H1 (cell line): ENCODE results near the gene URM1. TPM values are rescaled to one million over a fixed set of nuclear protein-coding genes. Genes with fewer than 3 reads are reported as not detected.

Experiments
- CTCF ChIA-PET: fragments of 300-600 bp; sonication (Branson Sonifier 250); formaldehyde crosslinking; loops from one replicate; lab custom pipeline; 2021; ENCODE audit not compliant: partially characterized antibody; lab: Charles Lee
- POLR2A ChIA-PET: fragments of 300-600 bp; sonication (Branson Sonifier 250); formaldehyde crosslinking; loops from one replicate; lab custom pipeline; 2021; ENCODE audit warnings: inconsistent platforms; ENCODE audit not compliant: partially characterized antibody; lab: Charles Lee
- DNase-seq, 2 experiments: peaks; one replicate each; pipeline versions ENCODE4 v3.0.0 to v3.0.0-alpha.2; 2010 to 2022; ENCODE audit warnings: low spot score in 2 of 2, low read depth in 1 of 2, mixed read lengths in 1 of 2
- FAIRE-seq: peaks from 2 replicates; lab custom pipeline; 2011; peaks lifted over from hg19 to GRCh38; lab: Jason Lieb, UNC
- H2AFZ ChIP-seq: 2 replicates; pipeline ENCODE4 v1.8.1; 2012; ENCODE audit warnings: low read length, inconsistent platforms
- H2AK5ac ChIP-seq: 2 replicates; pipeline ENCODE4 v1.6.1; 2013; ENCODE audit warnings: low read depth, low read length
- H2BK120ac ChIP-seq: replicated peaks from 2 replicates; pipeline ENCODE3; 2013; ENCODE audit warnings: low read depth, low read length, inconsistent platforms
- H2BK12ac ChIP-seq: 2 replicates; pipeline ENCODE4 v1.6.1; 2013; ENCODE audit warnings: low read depth, low read length
- H2BK15ac ChIP-seq: 2 replicates; pipeline ENCODE4 v1.6.1; 2013; ENCODE audit warnings: low read length
- H2BK20ac ChIP-seq: 2 replicates; pipeline ENCODE4 v1.6.1; 2013; ENCODE audit warnings: low read length
- H2BK5ac ChIP-seq: 2 replicates; pipeline ENCODE4 v1.6.1; 2013; ENCODE audit warnings: low read depth, low read length
- H3K14ac ChIP-seq: 2 replicates; pipeline ENCODE4 v1.6.1; 2013; ENCODE audit warnings: inconsistent platforms; ENCODE audit not compliant: insufficient read length
- H3K18ac ChIP-seq: 2 replicates; pipeline ENCODE4 v1.6.1; 2013; ENCODE audit warnings: low read length; ENCODE audit errors: extremely low read depth
- H3K23ac ChIP-seq: 2 replicates; pipeline ENCODE4 v1.6.1; 2013; ENCODE audit warnings: inconsistent platforms; ENCODE audit not compliant: insufficient read length
- H3K23me2 ChIP-seq: 2 replicates; pipeline ENCODE4 v1.6.1; 2013; ENCODE audit warnings: low read depth, low read length
- H3K27ac ChIP-seq: 2 replicates; pipeline ENCODE4 v1.6.1; 2011; ENCODE audit warnings: low read depth, low read length, inconsistent platforms
- H3K27me3 ChIP-seq, 4 experiments: replicated peaks in 1 of 4; 1 replicate in 1 of 4; 2 replicates in 3 of 4; pipeline versions ENCODE4 v1.6.1 to v1.8.1; 2011 to 2013; ENCODE audit warnings: low read length in 3 of 4, mild to moderate bottlenecking in 3 of 4, inconsistent platforms in 2 of 4, mixed read lengths in 2 of 4, moderate library complexity in 1 of 4; ENCODE audit not compliant: control insufficient read depth in 3 of 4, insufficient read depth in 3 of 4; ENCODE audit errors: extremely low read depth in 1 of 4
- H3K36me3 ChIP-seq, 4 experiments: 2 replicates each; pipeline versions ENCODE4 v1.6.1 to v1.8.1; 2011 to 2013; ENCODE audit warnings: mild to moderate bottlenecking in 4 of 4, low read length in 3 of 4, moderate library complexity in 2 of 4, control low read depth in 1 of 4, inconsistent platforms in 1 of 4; ENCODE audit not compliant: insufficient read depth in 4 of 4, control insufficient read depth in 2 of 4
- H3K4ac ChIP-seq: replicated peaks from 2 replicates; pipeline ENCODE3; 2013; ENCODE audit warnings: low read length, low read depth, mixed read lengths, inconsistent platforms; ENCODE audit not compliant: insufficient read length
- H3K4me1 ChIP-seq, 4 experiments: replicated peaks in 1 of 4; 1 replicate in 1 of 4; 2 replicates in 3 of 4; pipeline versions ENCODE4 v1.6.1 to v1.8.1; 2011 to 2013; ENCODE audit warnings: low read length in 3 of 4, inconsistent platforms in 2 of 4, mixed read lengths in 1 of 4; ENCODE audit not compliant: insufficient read depth in 4 of 4, control insufficient read depth in 3 of 4
- H3K4me2 ChIP-seq, 2 experiments: 2 replicates each; pipeline versions ENCODE4 v1.6.1 to v1.8.1; 2011 to 2013; ENCODE audit warnings: low read depth in 2 of 2, low read length in 2 of 2, control low read depth in 1 of 2, inconsistent platforms in 1 of 2, mild to moderate bottlenecking in 1 of 2; ENCODE audit not compliant: insufficient read depth in 1 of 2
- H3K4me3 ChIP-seq, 4 experiments: fragments of 200-600, 300-600 bp in 1 of 4; sonication (generic), shearing (Covaris generic), sonication (Bioruptor Twin) in 1 of 4; 2 replicates each; pipeline versions ENCODE4 v1.5.1 to v1.8.1; 2011 to 2016; ENCODE audit warnings: low read length in 4 of 4, low read depth in 3 of 4, control low read depth in 2 of 4, inconsistent platforms in 2 of 4, mild to moderate bottlenecking in 2 of 4, mixed read lengths in 1 of 4, moderate library complexity in 1 of 4; ENCODE audit not compliant: insufficient read depth in 2 of 4; ENCODE audit errors: extremely low read depth in 1 of 4
- H3K56ac ChIP-seq: replicated peaks from 2 replicates; pipeline ENCODE3; 2013; ENCODE audit warnings: low read depth, mild to moderate bottlenecking, mixed read lengths, low read length, inconsistent platforms; ENCODE audit not compliant: insufficient read length
- H3K79me1 ChIP-seq: 2 replicates; pipeline ENCODE4 v1.6.1; 2013; ENCODE audit warnings: low read depth, low read length, control low read depth
- H3K79me2 ChIP-seq, 2 experiments: 2 replicates each; pipeline versions ENCODE4 v1.6.1 to v1.8.1; 2012 to 2013; ENCODE audit warnings: low read length in 2 of 2, mild to moderate bottlenecking in 2 of 2, inconsistent platforms in 1 of 2; ENCODE audit not compliant: insufficient read depth in 2 of 2, control insufficient read depth in 1 of 2
- H3K9ac ChIP-seq, 4 experiments: replicated peaks in 1 of 4; 1 replicate in 1 of 4; 2 replicates in 3 of 4; pipeline versions ENCODE4 v1.6.1 to v1.8.1; 2011 to 2013; ENCODE audit warnings: low read depth in 3 of 4, low read length in 3 of 4, control low read depth in 2 of 4, mild to moderate bottlenecking in 2 of 4, moderate library complexity in 2 of 4, inconsistent platforms in 1 of 4; ENCODE audit errors: extremely low read depth in 1 of 4
- H3K9me3 ChIP-seq, 2 experiments: 2 replicates each; pipeline versions ENCODE4 v1.6.1 to v1.8.1; 2012 to 2013; ENCODE audit warnings: mild to moderate bottlenecking in 2 of 2, moderate library complexity in 2 of 2, control low read depth in 1 of 2, inconsistent platforms in 1 of 2, low read depth in 1 of 2, low read length in 1 of 2, mixed read lengths in 1 of 2; ENCODE audit not compliant: insufficient read depth in 2 of 2
- H4K20me1 ChIP-seq, 2 experiments: replicated peaks in 1 of 2; 2 replicates each; pipeline versions ENCODE3 to v1.8.1; 2011 to 2013; ENCODE audit warnings: inconsistent platforms in 2 of 2, low read length in 2 of 2, mild to moderate bottlenecking in 1 of 2; ENCODE audit not compliant: insufficient read depth in 2 of 2, control insufficient read depth in 1 of 2
- H4K5ac ChIP-seq: 2 replicates; pipeline ENCODE4 v1.6.1; 2013; ENCODE audit warnings: low read length, low read depth, mixed read lengths, inconsistent platforms; ENCODE audit not compliant: insufficient read length
- H4K8ac ChIP-seq: 2 replicates; pipeline ENCODE4 v1.8.0; 2013; ENCODE audit warnings: mild to moderate bottlenecking, moderate library complexity, low read length, inconsistent platforms; ENCODE audit not compliant: insufficient read depth; ENCODE audit errors: extremely low read depth
- H4K91ac ChIP-seq: replicated peaks from 2 replicates; pipeline ENCODE3; 2013; ENCODE audit warnings: low read length, mixed read lengths, inconsistent platforms; ENCODE audit not compliant: insufficient read length
- CTCF ChIP-seq, 3 experiments: IDR thresholded peaks; 1 replicate in 2 of 3; 2 replicates in 1 of 3; pipeline versions ENCODE4 v1.5.1 to v1.6.1; 2011; ENCODE audit warnings: low read length in 3 of 3, mild to moderate bottlenecking in 3 of 3, inconsistent platforms in 2 of 3, low read depth in 1 of 3, moderate library complexity in 1 of 3; ENCODE audit not compliant: insufficient read depth in 1 of 3; ENCODE audit errors: control extremely low read depth in 1 of 3
- JUND ChIP-seq: IDR thresholded peaks from 2 replicates; pipeline ENCODE4 v1.6.1; 2011; ENCODE audit warnings: mild to moderate bottlenecking, improper control_type of control experiment, low read length
- NANOG ChIP-seq: IDR thresholded peaks from 2 replicates; pipeline ENCODE4 v1.6.1; 2011; ENCODE audit warnings: low read length, low read depth, mild to moderate bottlenecking, inconsistent platforms; ENCODE audit not compliant: insufficient read depth, poor library complexity, severe bottlenecking
- TAF1 ChIP-seq: IDR thresholded peaks from 2 replicates; pipeline ENCODE4 v1.6.1; 2011; ENCODE audit warnings: mild to moderate bottlenecking, low read depth, low read length
- WGBS, 2 experiments: shearing (Covaris generic) in 1 of 2; methylation state at CpG; one replicate each; pipeline versions ENCODE4 v1.1.6 to v1.1.7; 2013 to 2015; ENCODE audit warnings: low lambda C conversion rate in 2 of 2, mixed read lengths in 2 of 2, inconsistent platforms in 1 of 2, low coverage in 1 of 2, missing lambda C conversion rate in 1 of 2; ENCODE audit not compliant: insufficient replicate concordance in 2 of 2, insufficient coverage in 1 of 2, insufficient read length in 1 of 2; ENCODE audit errors: extremely low coverage in 1 of 2, missing lambda C conversion rate in 1 of 2; 5-methylcytosine and 5-hydroxymethylcytosine counted together
- polyA plus RNA-seq, 7 experiments: library from polyadenylated mRNA; depleted of rRNA in 3 of 7; stranded (reverse) in 5 of 7; unstranded in 2 of 7; fragments of >200 nt in 5 of 7; fragments of 200-250 nt in 2 of 7; gene quantifications; 1 replicate in 5 of 7; 2 replicates in 1 of 7; 4 replicates in 1 of 7; pipeline versions ENCODE4 v1.2.1 to v1.2.3, GENCODE V29; 2011 to 2013; ENCODE audit warnings: missing spikeins in 2 of 7, mixed read lengths in 2 of 7
- total RNA-seq: library from RNA; stranded (reverse); fragmentation: NEBNext Ultra II Directional; extraction: Animal tissue kit (Norgen Biotek cat#: 25700); gene quantifications from 2 replicates; pipeline ENCODE4 v1.2.1, GENCODE V29; 2021
- TF ChIP-seq, protein P1 (sequence below): IDR thresholded peaks from 2 replicates; pipeline ENCODE4 v1.6.1; 2012; ENCODE audit warnings: low read length, inconsistent platforms

URM1 gene
- total and polyA plus RNA-seq, 2 of the 8 experiments (the other 6 are each of a cell fraction or from before 2014, with no cell fraction given): 58.3 to 62.3 TPM

- Histone ChIP-seq H3K27me3 (no peaks in the 10 kb centered on the region; a peak in 1 of 7 replicates), H4K5ac (no peak within 1 kb of the TSS), H2BK5ac (no peak within 1 kb of the TSS), H3K9me3 (no peaks in the 10 kb centered on the region), H2BK120ac (no peak within 1 kb of the TSS), H3K23me2 (peaks cover 5% of the 10 kb centered on the region; the same call in 1 of the 2 replicates), H3K4me1 (peaks cover 0 to 2% (median 0%) of the 10 kb centered on the region in 4 experiments; a peak in 2 of 7 replicates), H2BK20ac (no peak within 1 kb of the TSS), H3K23ac (no peak within 1 kb of the TSS), H2BK15ac (no peak within 1 kb of the TSS), H3K9ac (peak within 1 kb of the TSS in 3 of 4 experiments; percentile 22 to 39 (median 26); a peak in 4 of 7 replicates), H2AFZ (peak within 1 kb of the TSS; percentile 72; the same call in 1 of the 2 replicates), H3K4me3 (peak within 1 kb of the TSS; percentile 60 to 90 (median 77)), H3K79me1 (no peaks in the 10 kb centered on the region), H3K56ac (no peak within 1 kb of the TSS), H3K4ac (no peak within 1 kb of the TSS), H4K91ac (no peak within 1 kb of the TSS), H4K8ac (peak within 1 kb of the TSS; percentile 91), H3K4me2 (peak within 1 kb of the TSS; percentile 55 to 95), H2BK12ac (no peak within 1 kb of the TSS), H4K20me1 (peaks cover 0 to 2% of the 10 kb centered on the region in 2 experiments), H3K79me2 (no peaks in the 10 kb centered on the region), H3K36me3 (no peaks in the 10 kb centered on the region; a peak in 1 of 8 replicates), H3K18ac (peak within 1 kb of the TSS; percentile 29; the same call in 1 of the 2 replicates), H2AK5ac (no peak within 1 kb of the TSS), H3K27ac (no peak within 1 kb of the TSS; the same call in 1 of the 2 replicates), H3K14ac (no peak within 1 kb of the TSS)
- FAIRE-seq (no peak), DNase-seq (peak; percentile 89 to 97)
- ChIA-PET CTCF (interaction anchor here (0.6 to 1.5 kb wide), 5 partner anchors 13 to 223 kb away, joined by 3 to 4 read pairs (median 3); no protein-coding TSS in a partner anchor), POLR2A (interaction anchor here (0.7 to 1.5 kb wide), 8 partner anchors 9 to 349 kb away, joined by 3 to 6 read pairs (median 4); partner anchors contain the start of gene SET)
- WGBS, 2 experiments: 9% methylated on average over 39 of the region's 75 CpGs; no CpG with 5 or more reads in 1 of the 2 experiments
- TF ChIP-seq JUND: 0 out of 2 replicates have a peak, but pooled peaks have one; percentile 37
- TF ChIP-seq, protein P1, sequence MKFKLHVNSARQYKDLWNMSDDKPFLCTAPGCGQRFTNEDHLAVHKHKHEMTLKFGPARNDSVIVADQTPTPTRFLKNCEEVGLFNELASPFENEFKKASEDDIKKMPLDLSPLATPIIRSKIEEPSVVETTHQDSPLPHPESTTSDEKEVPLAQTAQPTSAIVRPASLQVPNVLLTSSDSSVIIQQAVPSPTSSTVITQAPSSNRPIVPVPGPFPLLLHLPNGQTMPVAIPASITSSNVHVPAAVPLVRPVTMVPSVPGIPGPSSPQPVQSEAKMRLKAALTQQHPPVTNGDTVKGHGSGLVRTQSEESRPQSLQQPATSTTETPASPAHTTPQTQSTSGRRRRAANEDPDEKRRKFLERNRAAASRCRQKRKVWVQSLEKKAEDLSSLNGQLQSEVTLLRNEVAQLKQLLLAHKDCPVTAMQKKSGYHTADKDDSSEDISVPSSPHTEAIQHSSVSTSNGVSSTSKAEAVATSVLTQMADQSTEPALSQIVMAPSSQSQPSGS: peak; percentile 32; the same call in 1 of the 2 replicates
- TF ChIP-seq TAF1: 0 out of 2 replicates have a peak, but pooled peaks have one; percentile 43
- no peak for TF ChIP-seq CTCF (IDR thresholded peaks at IDR 0.05; ENCODE audit: control extremely low read depth in 1 of 3, insufficient read depth in 1 of 3, low read depth in 1 of 3, low read length in 3 of 3)
- TF ChIP-seq NANOG: no peak
These were observed 31.1 kb upstream of the URM1 start, which contains the start of gene SLC27A4 for GRCh38 chr9:128339761-128340690. SLC27A4 (plus strand) TSS chr9:128340527; CDS start chr9:128343133, 2,606 bp downstream.
